HCT116 (cell line): ENCODE measurements around the gene CDH7. TPM values are rescaled to one million over a fixed set of nuclear protein-coding genes. Genes with fewer than 3 reads are reported as not detected.

Source experiments
- ATAC-seq: fragments of 200-7000 bp; cut with Tn5 transposase; 2 replicates; pipeline ENCODE4 v1.9.1; 2020; ENCODE audit warnings: mild to moderate bottlenecking, moderate library complexity
- BruUV-seq: library from RNA; stranded (reverse); fragments of 400-500 nt; replicated peaks from 2 replicates; lab custom pipeline; 2021; lab: Mats Ljungman, UMichigan
- CTCF ChIA-PET: fragments of 300-600 bp; sonication (Branson Sonifier 250); formaldehyde crosslinking; loops from one replicate; lab custom pipeline; 2021; ENCODE audit warnings: antibody characterized with exemption; lab: Charles Lee
- POLR2A ChIA-PET: fragments of 300-600, 350-600 bp; sonication (Branson Sonifier 250); formaldehyde crosslinking; loops from one replicate; lab custom pipeline; 2021; ENCODE audit warnings: antibody characterized with exemption; lab: Charles Lee
- RAD21 ChIA-PET, 2 experiments: fragments of 300-600 bp; sonication (Branson Sonifier 250); formaldehyde crosslinking; loops; one replicate each; lab custom pipeline; 2023; ENCODE audit warnings: low total read pairs in 2 of 2; ENCODE audit not compliant: uncharacterized antibody in 2 of 2, unreplicated experiment in 2 of 2, low non-redundant PET in 1 of 2; lab: Charles Lee
- DNase-seq: peaks from one replicate; pipeline ENCODE4 v3.0.0-alpha.2; 2010; ENCODE audit warnings: low read depth, low spot score
- H2AFZ ChIP-seq: fragments of 200-600 bp; shearing (Covaris generic), sonication (generic); 2 replicates; pipeline ENCODE4 v1.6.1; 2017; ENCODE audit warnings: low read depth, mixed run types, mixed read lengths, antibody characterized with exemption, low read length; ENCODE audit not compliant: poor library complexity, severe bottlenecking
- H3K27ac ChIP-seq: 2 replicates; pipeline ENCODE4 v1.5.1; 2012; ENCODE audit warnings: low read depth, low read length
- H3K27me3 ChIP-seq: fragments of 200-600 bp; sonication (generic); 2 replicates; pipeline ENCODE4 v1.6.1; 2016; ENCODE audit warnings: mixed run types, low read length, mixed read lengths; ENCODE audit not compliant: insufficient read depth
- H3K36me3 ChIP-seq, 2 experiments: fragments of 200-500 bp in 1 of 2; fragments of 200-600 bp in 1 of 2; sonication (Bioruptor generic) in 1 of 2; sonication (generic) in 1 of 2; 2 replicates each; pipeline versions ENCODE4 v1.5.1 to v1.6.1; 2014 to 2016; ENCODE audit warnings: low read length in 2 of 2, inconsistent platforms in 1 of 2, mixed read lengths in 1 of 2, mixed run types in 1 of 2; ENCODE audit not compliant: insufficient read depth in 2 of 2, control insufficient read depth in 1 of 2
- H3K4me1 ChIP-seq, 2 experiments: fragments of 200-600 bp in 1 of 2; sonication (generic) in 1 of 2; 2 replicates each; pipeline versions ENCODE4 v1.5.1 to v1.6.1; 2012 to 2017; ENCODE audit warnings: low read length in 2 of 2, inconsistent platforms in 1 of 2, mild to moderate bottlenecking in 1 of 2, mixed read lengths in 1 of 2, mixed run types in 1 of 2, moderate library complexity in 1 of 2; ENCODE audit not compliant: insufficient read depth in 2 of 2, control insufficient read depth in 1 of 2
- H3K4me2 ChIP-seq: fragments of 200-600 bp; sonication (generic); 2 replicates; pipeline ENCODE4 v1.6.1; 2017; ENCODE audit warnings: mixed run types, low read length, mixed read lengths
- H3K4me3 ChIP-seq, 2 experiments: fragments of 200-600 bp in 1 of 2; sonication (generic) in 1 of 2; replicated peaks in 1 of 2; 2 replicates each; pipeline ENCODE4 v1.5.1; 2011 to 2016; ENCODE audit warnings: low read length in 2 of 2, control low read depth in 1 of 2, low read depth in 1 of 2, mild to moderate bottlenecking in 1 of 2, mixed read lengths in 1 of 2, mixed run types in 1 of 2
- H3K79me2 ChIP-seq: fragments of 200-600 bp; sonication (generic); 2 replicates; pipeline ENCODE4 v1.6.1; 2017; ENCODE audit warnings: mild to moderate bottlenecking, mixed run types, low read length, moderate library complexity, mixed read lengths; ENCODE audit not compliant: insufficient read depth
- H3K9ac ChIP-seq: fragments of 200-600 bp; sonication (generic); 2 replicates; pipeline ENCODE4 v1.6.1; 2016; ENCODE audit warnings: low read length, mixed read lengths
- H3K9me2 ChIP-seq: fragments of 200-600 bp; sonication (generic), shearing (Covaris generic); 2 replicates; pipeline ENCODE4 v1.6.1; 2017; ENCODE audit warnings: mixed run types, mild to moderate bottlenecking, moderate library complexity; ENCODE audit not compliant: insufficient read depth
- H3K9me3 ChIP-seq, 2 experiments: fragments of 200-500 bp in 1 of 2; fragments of 200-600 bp in 1 of 2; sonication (Bioruptor generic) in 1 of 2; sonication (generic) in 1 of 2; 2 replicates each; pipeline ENCODE4 v1.6.1; 2014 to 2017; ENCODE audit warnings: low read length in 2 of 2, mixed read lengths in 2 of 2, inconsistent platforms in 1 of 2, low read depth in 1 of 2, mild to moderate bottlenecking in 1 of 2, mixed run types in 1 of 2, moderate library complexity in 1 of 2; ENCODE audit not compliant: control insufficient read depth in 1 of 2, insufficient read depth in 1 of 2
- H4K20me1 ChIP-seq: fragments of 200-600 bp; sonication (generic), shearing (Covaris generic); 2 replicates; pipeline ENCODE4 v1.6.1; 2017; ENCODE audit warnings: mixed run types, mild to moderate bottlenecking, moderate library complexity; ENCODE audit not compliant: insufficient read depth
- EGR1 ChIP-seq: IDR thresholded peaks from 2 replicates; pipeline ENCODE4 v1.6.1; 2012; ENCODE audit warnings: low read depth
- EZH2 ChIP-seq: fragments of 200-600 bp; sonication (generic); IDR thresholded peaks from 2 replicates; pipeline ENCODE4 v1.6.1; 2017; ENCODE audit warnings: antibody characterized with exemption, mixed run types
- EZH2phosphoT487 ChIP-seq: fragments of 200-600 bp; IDR thresholded peaks from 2 replicates; pipeline ENCODE4 v1.6.1; 2018; ENCODE audit warnings: antibody characterized with exemption, borderline replicate concordance
- MAX ChIP-seq: IDR thresholded peaks from 2 replicates; pipeline ENCODE4 v1.6.1; 2012
- POLR2A ChIP-seq: IDR thresholded peaks from 2 replicates; pipeline ENCODE4 v1.7.0; 2011; ENCODE audit warnings: borderline replicate concordance; ENCODE audit not compliant: insufficient read depth, insufficient read length; ENCODE audit errors: extremely low read depth
- REST ChIP-seq: IDR thresholded peaks from 2 replicates; pipeline ENCODE4 v1.6.1; 2012; ENCODE audit warnings: low read depth
- SP1 ChIP-seq: IDR thresholded peaks from 2 replicates; pipeline ENCODE4 v1.6.1; 2012; ENCODE audit warnings: low read depth
- TCF7L2 ChIP-seq: IDR thresholded peaks from 2 replicates; pipeline ENCODE4 v1.7.0; 2011; ENCODE audit warnings: borderline replicate concordance, inconsistent platforms; ENCODE audit not compliant: insufficient read depth, insufficient read length; ENCODE audit errors: extremely low read depth
- ZFX ChIP-seq: fragments of 450-650 bp; IDR thresholded peaks from 2 replicates; pipeline ENCODE4 v1.6.1; 2017
- ZNF274 ChIP-seq: fragments of 200-500 bp; sonication (Bioruptor generic); IDR thresholded peaks from 2 replicates; pipeline ENCODE4 v1.6.1; 2014; ENCODE audit warnings: mild to moderate bottlenecking, low read depth, low read length, inconsistent platforms
- intact Hi-C: fragments of 100-400 bp; cut with micrococcal nuclease; formaldehyde crosslinking; loops from 2 replicates; pipeline ENCODE4 v1.10.0; 2022
- total RNA-seq: library from RNA; stranded (reverse); gene quantifications from one replicate; pipeline ENCODE4 v1.2.1, GENCODE V29; 2021; ENCODE audit not compliant: unreplicated experiment

The CDH7 gene
- total RNA-seq, 1 experiment from 2014 or later = not detected

- Histone ChIP-seq H3K36me3 (no peaks in the 10 kb centered on the region), H2AFZ (no peak overlapping the region), H3K4me3 (no peak overlapping the region), H3K4me2 (no peak overlapping the region), H3K9ac (no peak overlapping the region), H3K27me3 (no peaks in the 10 kb centered on the region), H3K79me2 (no peaks in the 10 kb centered on the region), H3K9me3 (peaks cover 2 to 13% of the 10 kb centered on the region in 2 experiments; a peak in 3 of 4 replicates), H3K9me2 (no peaks in the 10 kb centered on the region), H3K4me1 (no peaks in the 10 kb centered on the region), H3K27ac (no peak overlapping the region), H4K20me1 (no peaks in the 10 kb centered on the region)
- ChIA-PET RAD21 (no interaction called here), POLR2A (no interaction called here), CTCF (no interaction called here)
- no TSS peak for BruUV-seq
- DNase-seq = no peak
- intact Hi-C loops = no loop called here
- TF ChIP-seq EZH2 = no peak
- TF ChIP-seq EZH2phosphoT487 = no peak
- TF ChIP-seq EGR1 = no peak
- TF ChIP-seq TCF7L2 = no peak
- no peak for TF ChIP-seq REST
- no peak for ATAC-seq
Observed at GRCh38 chr18:65808759-65809158, 57.9 kb downstream of the CDH7 start.

- ATAC-seq (no peak), DNase-seq (no peak)
- intact Hi-C loops = no loop called here
- BruUV-seq = no TSS peak
- ChIA-PET RAD21 (no interaction called here), POLR2A (no interaction called here), CTCF (no interaction called here)
- Histone ChIP-seq H4K20me1 (no peaks in the 10 kb centered on the region), H2AFZ (no peak overlapping the region), H3K9me3 (peaks cover 6 to 8% of the 10 kb centered on the region in 2 experiments; a peak in 2 of 4 replicates), H3K36me3 (no peaks in the 10 kb centered on the region), H3K4me3 (no peak overlapping the region), H3K9ac (no peak overlapping the region), H3K79me2 (no peaks in the 10 kb centered on the region), H3K9me2 (no peaks in the 10 kb centered on the region), H3K4me2 (no peak overlapping the region), H3K4me1 (no peaks in the 10 kb centered on the region), H3K27me3 (no peaks in the 10 kb centered on the region), H3K27ac (no peak overlapping the region)
- TF ChIP-seq SP1 = no peak
- TF ChIP-seq ZFX = no peak
- TF ChIP-seq TCF7L2 = no peak
- no peak for TF ChIP-seq MAX
- TF ChIP-seq REST = no peak
- no peak for TF ChIP-seq ZNF274
- TF ChIP-seq POLR2A = no peak
Observed at GRCh38 chr18:65811307-65811706, 60.5 kb downstream of the CDH7 start.
